ENCODE data around the gene SFXN5. TPM values are rescaled to one million over a fixed set of nuclear protein-coding genes. Genes with fewer than 3 reads are reported as not detected.

The SFXN5 gene
- polyA plus RNA-seq, 2 of the 4 experiments (the other 2 are of a cell fraction): 16.7 to 19.6 TPM

DNA sequence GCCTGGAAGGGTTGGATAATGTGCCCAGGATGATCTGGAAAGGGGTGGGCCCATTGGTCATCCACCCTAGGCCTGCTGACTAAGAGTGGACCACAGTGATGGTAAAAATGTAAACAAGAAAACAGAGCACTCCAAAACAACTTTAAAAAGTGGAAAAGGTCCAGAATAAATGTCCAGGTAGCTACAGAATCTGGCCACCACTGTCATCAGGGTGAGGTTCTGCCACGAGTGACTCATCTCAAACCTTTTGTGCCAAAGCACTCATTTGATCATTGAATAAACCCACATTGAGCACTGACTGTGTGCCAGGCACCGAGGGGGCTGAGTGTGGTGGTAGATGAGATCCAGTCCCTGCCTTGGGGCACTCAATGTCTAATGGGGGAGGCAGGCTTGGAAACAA lies 89.3 kb downstream of the SFXN5 start:
- WGBS (ENCODE audit: missing lambda C conversion rate): 73% methylated on average over 2 of the region's 2 CpGs
- FAIRE-seq (no peak), ATAC-seq (no peak), DNase-seq (ENCODE audit: low read depth in 1 of 2, low spot score in 1 of 2) (no peak)
- ChIA-PET CTCF (interaction anchor here (1.3 to 3.6 kb wide), 5 partner anchors 9 to 195 kb away, joined by 5 to 40 read pairs (median 16); no protein-coding TSS in a partner anchor), POLR2A (no interaction called here)
- Histone ChIP-seq H3K4me3 (no peak overlapping the region), H3K4me1 (peaks cover 7% of the 10 kb centered on the region; the same call in 1 of the 3 replicates), H3K4me2 (no peak overlapping the region), H3K27ac (no peak overlapping the region), H3K9me3 (no peaks in the 10 kb centered on the region)
- TF ChIP-seq, protein P1, sequence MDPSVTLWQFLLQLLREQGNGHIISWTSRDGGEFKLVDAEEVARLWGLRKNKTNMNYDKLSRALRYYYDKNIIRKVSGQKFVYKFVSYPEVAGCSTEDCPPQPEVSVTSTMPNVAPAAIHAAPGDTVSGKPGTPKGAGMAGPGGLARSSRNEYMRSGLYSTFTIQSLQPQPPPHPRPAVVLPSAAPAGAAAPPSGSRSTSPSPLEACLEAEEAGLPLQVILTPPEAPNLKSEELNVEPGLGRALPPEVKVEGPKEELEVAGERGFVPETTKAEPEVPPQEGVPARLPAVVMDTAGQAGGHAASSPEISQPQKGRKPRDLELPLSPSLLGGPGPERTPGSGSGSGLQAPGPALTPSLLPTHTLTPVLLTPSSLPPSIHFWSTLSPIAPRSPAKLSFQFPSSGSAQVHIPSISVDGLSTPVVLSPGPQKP (IDR thresholded peaks at IDR 0.05; ENCODE audit: low read depth, low read length): no peak

- no peak for FAIRE-seq
- WGBS (ENCODE audit: missing lambda C conversion rate): 85% methylated on average over 5 of the region's 5 CpGs
- no peak for DNase-seq (ENCODE audit: low read depth in 1 of 2, low spot score in 1 of 2)
- no peak overlapping the region for H3K4me3 ChIP-seq
- no peak overlapping the region for H3K4me2 ChIP-seq
- H3K27ac ChIP-seq: no peak overlapping the region
- H3K9me3 ChIP-seq: no peaks in the 10 kb centered on the region
- TF ChIP-seq JUN (IDR thresholded peaks at IDR 0.05) (no peak), KDM5A (IDR thresholded peaks at IDR 0.05) (no peak), ZC3H11A (IDR thresholded peaks at IDR 0.05) (no peak), REST (IDR thresholded peaks at IDR 0.05) (no peak), CBX8 (IDR thresholded peaks at IDR 0.05) (no peak), RFX5 (IDR thresholded peaks at IDR 0.05) (no peak), BCL3 (IDR thresholded peaks at IDR 0.05) (no peak), CHD2 (IDR thresholded peaks at IDR 0.05; ENCODE audit: low read length, partially characterized antibody) (no peak), PBX3 (IDR thresholded peaks at IDR 0.05) (no peak), NPAS2 (CRISPR knock-in tag; IDR thresholded peaks at IDR 0.05; ENCODE audit: borderline replicate concordance) (no peak), KDM1A (IDR thresholded peaks at IDR 0.05; ENCODE audit: low read depth) (no peak), ZFP36 (IDR thresholded peaks at IDR 0.05; ENCODE audit: borderline replicate concordance, partially characterized antibody) (no peak), SMC3 (IDR thresholded peaks at IDR 0.05) (no peak)
- TF ChIP-seq, protein P2, sequence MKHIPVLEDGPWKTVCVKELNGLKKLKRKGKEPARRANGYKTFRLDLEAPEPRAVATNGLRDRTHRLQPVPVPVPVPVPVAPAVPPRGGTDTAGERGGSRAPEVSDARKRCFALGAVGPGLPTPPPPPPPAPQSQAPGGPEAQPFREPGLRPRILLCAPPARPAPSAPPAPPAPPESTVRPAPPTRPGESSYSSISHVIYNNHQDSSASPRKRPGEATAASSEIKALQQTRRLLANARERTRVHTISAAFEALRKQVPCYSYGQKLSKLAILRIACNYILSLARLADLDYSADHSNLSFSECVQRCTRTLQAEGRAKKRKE (CRISPR knock-in tag; IDR thresholded peaks at IDR 0.05; ENCODE audit: low read depth): no peak
- TF ChIP-seq, protein P3, sequence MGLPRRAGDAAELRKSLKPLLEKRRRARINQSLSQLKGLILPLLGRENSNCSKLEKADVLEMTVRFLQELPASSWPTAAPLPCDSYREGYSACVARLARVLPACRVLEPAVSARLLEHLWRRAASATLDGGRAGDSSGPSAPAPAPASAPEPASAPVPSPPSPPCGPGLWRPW (IDR thresholded peaks at IDR 0.05): no peak
- TF ChIP-seq, protein P4, sequence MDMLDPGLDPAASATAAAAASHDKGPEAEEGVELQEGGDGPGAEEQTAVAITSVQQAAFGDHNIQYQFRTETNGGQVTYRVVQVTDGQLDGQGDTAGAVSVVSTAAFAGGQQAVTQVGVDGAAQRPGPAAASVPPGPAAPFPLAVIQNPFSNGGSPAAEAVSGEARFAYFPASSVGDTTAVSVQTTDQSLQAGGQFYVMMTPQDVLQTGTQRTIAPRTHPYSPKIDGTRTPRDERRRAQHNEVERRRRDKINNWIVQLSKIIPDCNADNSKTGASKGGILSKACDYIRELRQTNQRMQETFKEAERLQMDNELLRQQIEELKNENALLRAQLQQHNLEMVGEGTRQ (IDR thresholded peaks at IDR 0.05): no peak
- TF ChIP-seq, protein P1 (IDR thresholded peaks at IDR 0.05; ENCODE audit: low read depth, low read length): no peak
- ATAC-seq: no peak
- H3K4me1 ChIP-seq: peaks cover 7% of the 10 kb centered on the region; the same call in 1 of the 3 replicates
- ChIA-PET POLR2A (no interaction called here), CTCF (interaction anchor here (1.3 to 3.1 kb wide), 6 partner anchors 8 to 196 kb away, joined by 4 to 21 read pairs (median 6); partner anchors contain the start of gene SFXN5)
These were observed 90.0 kb downstream of the SFXN5 start for GRCh38 chr2:72981536-72981935.
